GM18508 (cell line): ENCODE measurements around the gene POPDC3.

ENCODE experiments used
- ATAC-seq: cut with Tn5 transposase; IDR thresholded peaks from one replicate; pipeline ENCODE4 v1.9.1; 2021; ENCODE audit warnings: moderate number of reproducible peaks; ENCODE audit not compliant: insufficient read depth, unreplicated experiment

Gene POPDC3

GRCh38 chr6:105161421-105161820 lies 18.4 kb downstream of the POPDC3 start:
- ATAC-seq = no peak

GRCh38 chr6:105153676-105154075 lies 26.1 kb downstream of the POPDC3 start:
- ATAC-seq = no peak

- ATAC-seq = no peak
Measured at GRCh38 chr6:105152880-105153279, 26.9 kb downstream of the POPDC3 start.

GRCh38 chr6:105151644-105152043 lies 28.2 kb downstream of the POPDC3 start:
- ATAC-seq = no peak

GRCh38 chr6:105138141-105138540 lies 41.7 kb downstream of the POPDC3 start:
- no peak for ATAC-seq

- ATAC-seq = no peak
Measured at GRCh38 chr6:105137388-105137787, 42.4 kb downstream of the POPDC3 start.

- ATAC-seq = no peak
Measured at GRCh38 chr6:105136431-105137350, 43.1 kb downstream of the POPDC3 start.

- ATAC-seq = no peak
Measured at GRCh38 chr6:105135907-105136430, 43.8 kb downstream of the POPDC3 start.

GRCh38 chr6:105135056-105135455 lies 44.8 kb downstream of the POPDC3 start:
- ATAC-seq = no peak

- ATAC-seq = no peak
Measured at GRCh38 chr6:105122717-105123116, 57.1 kb downstream of the POPDC3 start.

- ATAC-seq = no peak
Measured at GRCh38 chr6:105121981-105122380, 57.8 kb downstream of the POPDC3 start.

GRCh38 chr6:105120570-105120969 lies 59.2 kb downstream of the POPDC3 start:
- ATAC-seq = no peak

GRCh38 chr6:105116150-105116549 lies 63.7 kb downstream of the POPDC3 start:
- ATAC-seq = no peak

- ATAC-seq = no peak
Measured at GRCh38 chr6:105113422-105113821, 66.4 kb downstream of the POPDC3 start.

- no peak for ATAC-seq
Measured at GRCh38 chr6:105112577-105112976, 67.2 kb downstream of the POPDC3 start.

- ATAC-seq = no peak
Measured at GRCh38 chr6:105111871-105112270, 67.9 kb downstream of the POPDC3 start.

- no peak for ATAC-seq
Measured at GRCh38 chr6:105111105-105111504, 68.7 kb downstream of the POPDC3 start.

- no peak for ATAC-seq
Measured at GRCh38 chr6:105109955-105110895, 69.6 kb downstream of the POPDC3 start.

GRCh38 chr6:105108631-105109262 lies 71.1 kb downstream of the POPDC3 start:
- no peak for ATAC-seq
